Measurements from ENCODE around the gene TJP1.
"Not testable (repeated sequence)": the region's sequence is repeated elsewhere in the genome, so short reads cannot be mapped to it uniquely, and the experiment has no call there.

The TJP1 gene

GRCh38 chr15:29799859-29800258, 22.4 kb downstream of the TJP1 start:
- DNase-seq (ENCODE audit: low spot score) = no peak

- no peak for DNase-seq (ENCODE audit: low spot score)
Measured at GRCh38 chr15:29795610-29796009, 26.7 kb downstream of the TJP1 start.

DNA sequence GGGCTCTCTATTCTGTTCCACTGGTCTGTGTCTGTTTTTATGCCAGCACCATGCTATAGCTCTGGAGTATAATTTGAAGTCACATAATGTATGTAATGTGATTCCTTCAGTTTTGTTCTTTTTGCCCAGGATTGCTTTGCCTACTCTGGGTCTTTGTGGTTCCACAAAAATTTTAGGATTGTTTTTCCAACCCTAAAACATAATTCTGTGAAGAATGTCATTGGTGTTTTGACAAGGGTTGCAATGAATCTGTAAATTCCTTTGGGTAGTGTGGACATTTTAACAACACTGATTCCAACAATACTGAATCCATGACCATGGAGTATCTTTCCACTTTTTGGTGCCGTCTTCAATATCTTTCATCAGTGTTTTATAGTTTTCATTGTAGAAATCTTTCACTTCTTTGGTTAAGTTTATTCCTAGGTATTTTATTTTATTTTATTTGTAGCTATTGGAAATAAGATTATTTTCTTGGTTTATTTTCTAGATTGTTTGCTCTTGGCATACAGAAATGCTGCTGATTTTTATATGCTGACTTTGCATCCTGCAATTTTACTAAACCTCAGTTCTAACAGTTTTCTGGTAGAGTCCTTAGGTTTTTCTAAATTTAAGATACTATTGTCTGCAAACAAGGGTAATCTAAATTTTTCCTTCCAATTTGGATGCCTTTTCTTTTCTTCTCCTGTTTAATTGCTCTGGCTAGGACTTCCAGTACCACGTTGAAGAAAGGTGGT, 29.7 kb downstream of the TJP1 start:
- DNase-seq (ENCODE audit: low spot score) = no peak

- DNase-seq (ENCODE audit: low spot score) = no peak
Measured at GRCh38 chr15:29790607-29791006, 31.7 kb downstream of the TJP1 start.

DNA sequence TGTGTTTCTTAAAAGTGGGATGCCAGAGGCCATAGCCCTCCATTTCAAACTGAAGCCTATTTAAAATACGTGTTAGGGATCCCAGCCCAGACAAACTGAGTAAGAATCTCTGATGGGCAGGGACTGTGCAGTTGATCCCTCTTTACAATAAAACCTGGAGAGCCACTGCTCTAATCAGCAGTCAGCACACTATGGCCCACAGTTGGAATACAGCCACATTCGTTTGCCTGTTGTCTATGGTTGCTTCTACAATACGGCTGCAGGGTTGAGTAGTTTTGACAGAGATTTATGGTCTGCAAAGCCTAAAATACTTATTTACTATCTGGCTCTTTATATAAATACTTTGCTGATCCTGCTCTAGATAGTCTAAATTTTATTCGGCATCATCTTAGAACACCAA, 32.4 kb downstream of the TJP1 start:
- no peak for DNase-seq (ENCODE audit: low spot score)

DNA sequence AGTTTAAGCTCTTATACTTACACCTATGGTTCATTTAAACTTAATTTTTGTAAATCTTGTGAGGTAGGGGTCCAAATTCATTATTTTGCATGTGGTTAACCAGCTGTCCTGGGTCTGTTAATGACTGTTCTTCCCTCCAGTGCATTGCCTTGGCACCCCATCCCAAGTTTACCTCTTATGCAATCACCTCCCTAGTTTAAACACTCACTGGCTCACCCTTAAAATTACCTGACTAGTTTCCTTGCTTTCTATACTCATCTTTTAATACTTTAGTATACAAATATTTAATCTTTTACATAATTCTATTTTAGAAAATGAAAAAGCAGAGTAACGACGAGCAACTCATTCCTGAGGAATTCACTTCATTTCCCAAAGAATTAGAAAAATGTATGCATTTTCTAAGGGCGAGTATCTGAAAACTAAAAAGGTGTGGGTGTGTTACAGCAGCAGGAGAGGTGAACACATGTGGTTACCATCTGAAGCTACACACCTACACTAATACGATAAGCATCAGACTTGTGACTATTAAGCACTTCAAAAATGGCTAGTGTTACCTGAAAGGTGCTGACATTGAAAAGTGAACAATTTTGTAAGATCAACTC, 33.7 kb downstream of the TJP1 start:
- DNase-seq (ENCODE audit: low spot score) = no peak

- DNase-seq (ENCODE audit: low spot score) = no peak
Measured at GRCh38 chr15:29787767-29788166, 34.5 kb downstream of the TJP1 start.

GRCh38 chr15:29785642-29786041, 36.6 kb downstream of the TJP1 start:
- no peak for DNase-seq (ENCODE audit: low spot score)

DNA sequence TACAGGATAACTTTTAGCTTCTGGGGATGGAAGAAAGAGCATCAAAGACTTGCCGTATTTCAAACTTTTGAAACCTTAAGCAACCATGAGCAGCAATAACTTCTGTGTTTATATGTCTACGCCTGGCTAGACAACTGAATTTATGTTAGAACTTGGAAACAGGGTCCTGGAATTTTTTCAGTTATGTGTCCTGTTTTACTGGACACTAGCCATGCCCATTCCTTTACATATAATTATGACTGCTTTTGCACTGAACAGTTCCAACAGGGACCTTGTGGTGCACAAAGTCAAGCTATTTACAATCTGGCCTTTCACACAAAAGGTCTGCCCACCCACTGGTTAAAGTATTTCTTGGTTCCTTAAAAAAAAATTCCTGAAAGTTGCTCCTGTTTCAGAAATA, 37.1 kb downstream of the TJP1 start:
- DNase-seq (ENCODE audit: low spot score) = no peak

GRCh38 chr15:29784413-29784812, 37.9 kb downstream of the TJP1 start:
- DNase-seq (ENCODE audit: low spot score) = no peak

DNA sequence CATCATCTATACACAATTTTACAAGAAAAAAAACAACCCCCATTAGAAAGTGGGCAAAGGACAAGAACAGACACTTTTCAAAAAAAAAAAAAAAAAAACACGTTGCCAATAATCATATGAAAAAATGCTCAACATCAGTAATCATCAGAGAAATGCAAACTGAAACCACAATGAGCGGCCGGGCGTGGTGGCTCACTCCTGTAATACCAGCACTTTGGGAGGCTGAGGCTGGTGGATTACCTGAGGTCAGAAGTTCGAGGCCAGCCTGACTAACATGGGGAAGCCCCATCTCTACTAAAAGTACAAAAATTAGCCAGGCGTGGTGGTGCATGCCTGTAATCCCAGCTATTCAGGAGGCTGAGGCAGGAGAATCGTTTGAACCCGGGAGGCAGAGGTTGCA, 39.5 kb downstream of the TJP1 start:
- DNase-seq (ENCODE audit: low spot score) = not testable (repeated sequence)

- no peak for DNase-seq (ENCODE audit: low spot score)
Measured at GRCh38 chr15:29778382-29778781, 43.9 kb downstream of the TJP1 start.

DNA sequence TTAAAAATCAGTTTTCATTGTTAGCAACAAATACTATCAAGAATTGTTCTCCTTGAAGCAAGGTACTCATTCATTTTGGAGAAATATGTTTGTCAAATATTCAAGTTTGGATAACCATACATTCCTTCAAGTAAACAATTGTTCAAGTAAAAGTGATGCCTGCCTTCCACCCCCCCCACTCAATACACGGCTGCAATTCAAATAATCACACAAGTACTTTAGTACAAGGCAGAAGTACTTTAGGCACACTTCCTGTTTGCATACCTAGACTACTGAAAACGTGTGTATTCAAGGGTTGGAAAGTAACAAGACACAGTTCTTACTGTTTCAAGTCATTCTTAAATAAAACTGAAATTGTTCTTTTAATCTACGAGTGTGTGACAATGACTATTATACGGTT, 45.4 kb downstream of the TJP1 start:
- no peak for DNase-seq (ENCODE audit: low spot score)

DNA sequence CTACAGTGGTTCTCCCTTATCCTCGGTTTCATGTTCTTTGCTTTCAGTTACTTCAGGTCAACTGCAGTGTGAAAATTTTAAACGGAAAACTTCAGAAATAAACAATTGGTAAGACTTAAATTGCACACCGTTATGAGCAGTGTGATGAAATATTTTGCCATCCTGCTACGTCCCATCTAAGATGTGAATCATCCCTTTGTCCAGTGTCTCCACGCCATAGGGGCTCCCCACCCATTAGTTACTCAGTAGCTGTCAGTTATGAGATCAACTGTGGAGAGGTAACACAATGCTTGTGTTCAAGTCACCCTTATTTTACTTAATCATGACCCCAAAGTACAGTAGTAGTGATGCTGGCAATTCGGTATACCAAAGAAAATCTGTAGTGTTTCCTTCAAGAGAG, 47.4 kb downstream of the TJP1 start:
- no peak for DNase-seq (ENCODE audit: low spot score)

DNA sequence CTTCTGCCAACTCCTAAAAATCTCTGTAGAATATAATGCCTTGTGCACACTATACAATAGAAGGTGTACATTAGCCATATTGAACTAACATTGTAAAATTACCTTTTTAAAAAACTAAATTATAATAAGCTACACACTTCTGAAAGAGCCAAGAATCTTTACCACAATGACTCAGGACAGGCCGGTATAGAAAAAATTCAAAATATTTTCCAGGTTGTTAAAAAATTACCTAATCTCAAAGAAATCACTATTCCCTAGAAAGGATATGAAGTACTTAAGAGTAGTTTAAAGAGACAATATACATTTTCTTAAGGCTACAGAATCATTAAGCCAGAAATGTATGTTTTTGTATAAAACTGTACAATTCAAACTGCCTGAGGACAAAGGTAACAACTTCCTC, 48.5 kb downstream of the TJP1 start:
- no peak for DNase-seq (ENCODE audit: low spot score)

DNA sequence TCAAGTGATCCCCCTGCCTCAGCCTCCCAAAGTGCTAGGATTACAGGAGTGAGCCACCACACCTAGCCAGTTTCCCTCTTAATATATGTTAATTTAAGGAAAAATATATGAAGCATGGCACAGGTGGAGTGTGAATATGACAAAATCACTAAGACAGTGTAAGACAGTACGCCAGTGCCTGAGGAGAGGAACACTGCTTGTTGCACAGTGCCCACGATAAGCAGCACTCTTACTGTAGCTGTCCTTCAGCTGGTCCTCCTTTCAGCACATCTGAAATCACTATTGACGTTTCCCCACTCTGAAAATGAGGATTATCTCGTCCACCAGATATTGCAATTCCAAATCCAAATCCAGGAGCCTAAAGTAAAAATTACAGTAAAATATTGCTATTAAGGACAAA, 49.3 kb downstream of the TJP1 start:
- DNase-seq (ENCODE audit: low spot score) = no peak

- DNase-seq (ENCODE audit: low spot score) = no peak
Measured at GRCh38 chr15:29770796-29771195, 51.5 kb downstream of the TJP1 start.

- DNase-seq (ENCODE audit: low spot score) = no peak
Measured at GRCh38 chr15:29765898-29766527, 56.3 kb downstream of the TJP1 start.

DNA sequence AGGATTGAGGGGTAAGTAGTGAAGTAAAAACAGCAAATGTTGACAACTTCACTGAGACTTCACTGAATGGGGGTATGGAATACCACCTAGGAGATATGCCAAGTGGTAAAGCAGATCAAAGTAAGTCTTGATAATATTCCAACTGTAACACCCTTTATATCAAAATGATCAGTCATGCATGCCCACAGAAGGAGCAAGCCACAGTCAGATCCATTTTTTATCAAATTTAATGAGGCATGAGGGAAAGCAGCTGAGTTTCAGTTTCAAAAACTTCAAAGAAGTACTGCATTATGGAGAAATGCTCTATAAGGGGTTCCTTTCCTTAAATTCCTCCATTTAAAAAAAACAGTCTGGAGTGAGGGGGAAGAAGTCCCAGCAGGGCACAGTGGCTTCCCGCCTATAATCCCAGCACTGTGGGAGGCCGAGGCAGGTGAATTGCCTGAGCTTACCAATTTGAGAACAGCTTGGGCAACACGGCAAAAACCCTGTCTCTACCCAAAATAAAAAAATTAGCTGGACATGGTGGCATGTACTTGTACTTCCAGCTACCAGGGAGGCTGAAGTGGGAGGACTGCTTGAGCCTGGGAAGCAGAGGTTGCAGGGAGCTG, 56.9 kb downstream of the TJP1 start:
- no peak for DNase-seq (ENCODE audit: low spot score)

- DNase-seq (ENCODE audit: low spot score) = no peak
Measured at GRCh38 chr15:29759596-29759995, 62.7 kb downstream of the TJP1 start.

- no peak for DNase-seq (ENCODE audit: low spot score)
Measured at GRCh38 chr15:29756358-29757267, 65.7 kb downstream of the TJP1 start.

DNA sequence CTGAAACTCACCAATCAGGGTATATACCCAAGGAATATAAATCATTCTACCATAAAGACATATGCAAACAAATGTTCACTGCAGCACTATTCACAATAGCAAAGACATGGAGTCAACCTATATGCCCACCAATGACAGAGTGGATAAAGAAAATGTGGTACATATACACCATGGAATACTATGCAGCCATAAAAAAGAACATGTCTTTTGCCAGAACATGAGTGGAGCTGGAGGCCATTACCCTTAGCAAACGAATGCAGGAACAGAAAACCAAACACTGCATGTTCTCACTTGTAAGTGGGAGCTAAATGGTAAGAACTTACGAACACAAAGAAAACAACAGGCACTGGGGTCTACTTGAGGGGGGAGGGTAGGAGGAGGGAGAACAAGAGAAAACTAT, 68.3 kb downstream of the TJP1 start:
- not testable (repeated sequence) for DNase-seq (ENCODE audit: low spot score)

Measured in COLO829 (cell line).